ENCODE data around the gene LRRC18. TPM values are rescaled to one million over a fixed set of nuclear protein-coding genes. Genes with fewer than 3 reads are reported as not detected.

LRRC18 gene
- total and polyA plus RNA-seq, 2 of the 13 experiments (the other 11 are each of a cell fraction or from before 2014, with no cell fraction given), result not detected

DNA sequence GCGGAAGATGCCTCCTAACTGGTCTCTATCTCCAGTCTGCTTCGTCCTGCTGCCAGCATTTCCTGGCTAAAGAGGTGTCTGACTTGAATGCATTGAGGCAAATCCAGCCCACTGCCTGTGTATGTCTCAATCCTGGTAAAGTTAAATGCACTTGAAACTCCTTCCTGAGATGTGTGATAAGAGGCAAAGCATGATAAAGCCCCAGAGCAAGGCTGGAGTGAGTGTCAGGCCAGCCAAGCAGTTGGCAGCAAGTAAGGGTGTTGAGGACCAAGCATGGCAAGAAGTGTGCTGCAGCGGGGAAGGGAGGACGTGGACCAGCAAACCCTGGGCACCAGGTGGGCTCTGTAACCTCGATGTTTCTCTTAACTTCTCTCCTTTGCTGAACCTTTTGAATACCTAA lies 29.1 kb downstream of the LRRC18 start:
- Histone ChIP-seq H3K79me2 (ENCODE audit: insufficient read depth, low read length) (no peaks in the 10 kb centered on the region), H3K9ac (ENCODE audit: insufficient read depth, low read depth, low read length) (no peak overlapping the region), H3K4me3 (replicated peaks in 1 of 3; ENCODE audit: insufficient read depth in 1 of 3, low read depth in 2 of 3, low read length in 3 of 3) (no peak overlapping the region), H3K4me2 (ENCODE audit: low read depth, low read length) (no peak overlapping the region), H3K36me3 (replicated peaks in 1 of 2; ENCODE audit: control insufficient read depth in 1 of 2, insufficient read depth in 2 of 2, low read length in 2 of 2) (no peaks in the 10 kb centered on the region), H3K4me1 (ENCODE audit: insufficient read depth, low read length) (no peaks in the 10 kb centered on the region), H3K9me3 (ENCODE audit: low read length) (no peaks in the 10 kb centered on the region), H3K27me3 (ENCODE audit: control insufficient read depth in 1 of 2, insufficient read depth in 2 of 2, low read length in 2 of 2) (peaks cover 0 to 9% of the 10 kb centered on the region in 2 experiments; a peak in 1 of 5 replicates), H3K27ac (ENCODE audit: extremely low read length, insufficient read depth, low read length) (no peak overlapping the region), H2AFZ (ENCODE audit: low read length) (no peak overlapping the region), H4K20me1 (ENCODE audit: insufficient read depth, low read length) (no peaks in the 10 kb centered on the region)
- DNase-seq (ENCODE audit: low spot score) (no peak), ATAC-seq (no peak), FAIRE-seq (no peak)
- WGBS (ENCODE audit: low lambda C conversion rate), result 32% methylated on average over 5 of the region's 5 CpGs
- CTCF ChIA-PET (ENCODE audit: low intra/inter-chr PET ratio, low total read pairs), result no interaction called here
- POLR2A ChIA-PET, result no interaction called here
- intact Hi-C loops (cut with micrococcal nuclease; ENCODE audit: unreplicated experiment), result no loop called here
- no TSS peak for BruUV-seq (replicated peaks)
- TF ChIP-seq, protein P1, sequence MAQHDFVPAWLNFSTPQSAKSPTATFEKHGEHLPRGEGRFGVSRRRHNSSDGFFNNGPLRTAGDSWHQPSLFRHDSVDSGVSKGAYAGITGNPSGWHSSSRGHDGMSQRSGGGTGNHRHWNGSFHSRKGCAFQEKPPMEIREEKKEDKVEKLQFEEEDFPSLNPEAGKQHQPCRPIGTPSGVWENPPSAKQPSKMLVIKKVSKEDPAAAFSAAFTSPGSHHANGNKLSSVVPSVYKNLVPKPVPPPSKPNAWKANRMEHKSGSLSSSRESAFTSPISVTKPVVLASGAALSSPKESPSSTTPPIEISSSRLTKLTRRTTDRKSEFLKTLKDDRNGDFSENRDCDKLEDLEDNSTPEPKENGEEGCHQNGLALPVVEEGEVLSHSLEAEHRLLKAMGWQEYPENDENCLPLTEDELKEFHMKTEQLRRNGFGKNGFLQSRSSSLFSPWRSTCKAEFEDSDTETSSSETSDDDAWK (CRISPR knock-in tag; IDR thresholded peaks at IDR 0.05), result no peak
- TF ChIP-seq REXO4 (CRISPR knock-in tag; IDR thresholded peaks at IDR 0.05; ENCODE audit: borderline replicate concordance), result no peak
- TF ChIP-seq POLR2AphosphoS2 (IDR thresholded peaks at IDR 0.05; ENCODE audit: low read depth, low read length), result no peak
- TF ChIP-seq ZNF282 (IDR thresholded peaks at IDR 0.05; ENCODE audit: partially characterized antibody), result no peak
- TF ChIP-seq, protein P2, sequence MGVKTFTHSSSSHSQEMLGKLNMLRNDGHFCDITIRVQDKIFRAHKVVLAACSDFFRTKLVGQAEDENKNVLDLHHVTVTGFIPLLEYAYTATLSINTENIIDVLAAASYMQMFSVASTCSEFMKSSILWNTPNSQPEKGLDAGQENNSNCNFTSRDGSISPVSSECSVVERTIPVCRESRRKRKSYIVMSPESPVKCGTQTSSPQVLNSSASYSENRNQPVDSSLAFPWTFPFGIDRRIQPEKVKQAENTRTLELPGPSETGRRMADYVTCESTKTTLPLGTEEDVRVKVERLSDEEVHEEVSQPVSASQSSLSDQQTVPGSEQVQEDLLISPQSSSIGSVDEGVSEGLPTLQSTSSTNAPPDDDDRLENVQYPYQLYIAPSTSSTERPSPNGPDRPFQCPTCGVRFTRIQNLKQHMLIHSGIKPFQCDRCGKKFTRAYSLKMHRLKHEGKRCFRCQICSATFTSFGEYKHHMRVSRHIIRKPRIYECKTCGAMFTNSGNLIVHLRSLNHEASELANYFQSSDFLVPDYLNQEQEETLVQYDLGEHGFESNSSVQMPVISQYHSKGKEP (CRISPR knock-in tag; IDR thresholded peaks at IDR 0.05), result no peak
- TF ChIP-seq ZNF570 (CRISPR knock-in tag; IDR thresholded peaks at IDR 0.05; ENCODE audit: borderline replicate concordance), result no peak
- TF ChIP-seq ZFP36 (IDR thresholded peaks at IDR 0.05; ENCODE audit: borderline replicate concordance, low read depth, low read length, partially characterized antibody), result no peak
- TF ChIP-seq, protein P3, sequence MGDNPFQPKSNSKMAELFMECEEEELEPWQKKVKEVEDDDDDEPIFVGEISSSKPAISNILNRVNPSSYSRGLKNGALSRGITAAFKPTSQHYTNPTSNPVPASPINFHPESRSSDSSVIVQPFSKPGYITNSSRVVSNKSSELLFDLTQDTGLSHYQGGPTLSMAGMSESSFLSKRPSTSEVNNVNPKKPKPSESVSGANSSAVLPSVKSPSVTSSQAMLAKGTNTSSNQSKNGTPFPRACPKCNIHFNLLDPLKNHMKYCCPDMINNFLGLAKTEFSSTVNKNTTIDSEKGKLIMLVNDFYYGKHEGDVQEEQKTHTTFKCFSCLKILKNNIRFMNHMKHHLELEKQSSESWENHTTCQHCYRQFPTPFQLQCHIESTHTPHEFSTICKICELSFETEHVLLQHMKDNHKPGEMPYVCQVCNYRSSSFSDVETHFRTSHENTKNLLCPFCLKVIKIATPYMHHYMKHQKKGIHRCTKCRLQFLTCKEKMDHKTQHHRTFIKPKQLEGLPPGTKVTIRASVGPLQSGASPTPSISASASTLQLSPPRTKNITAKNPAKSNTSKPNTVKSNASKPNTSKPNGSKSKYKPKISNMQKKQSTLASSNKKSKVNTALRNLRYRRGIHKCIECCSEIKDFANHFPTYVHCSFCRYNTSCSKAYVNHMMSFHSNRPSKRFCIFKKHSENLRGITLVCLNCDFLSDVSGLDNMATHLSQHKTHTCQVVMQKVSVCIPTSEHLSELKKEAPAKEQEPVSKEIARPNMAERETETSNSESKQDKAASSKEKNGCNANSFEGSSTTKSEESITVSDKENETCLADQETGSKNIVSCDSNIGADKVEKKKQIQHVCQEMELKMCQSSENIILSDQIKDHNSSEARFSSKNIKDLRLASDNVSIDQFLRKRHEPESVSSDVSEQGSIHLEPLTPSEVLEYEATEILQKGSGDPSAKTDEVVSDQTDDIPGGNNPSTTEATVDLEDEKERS (CRISPR knock-in tag; IDR thresholded peaks at IDR 0.05), result no peak
- TF ChIP-seq ZNF891 (CRISPR knock-in tag; IDR thresholded peaks at IDR 0.05), result no peak
- no peak for TF ChIP-seq FOXK2 (IDR thresholded peaks at IDR 0.05)
- TF ChIP-seq SNRNP70 (IDR thresholded peaks at IDR 0.05; ENCODE audit: low read depth, low read length), result no peak
- TF ChIP-seq, protein P4, sequence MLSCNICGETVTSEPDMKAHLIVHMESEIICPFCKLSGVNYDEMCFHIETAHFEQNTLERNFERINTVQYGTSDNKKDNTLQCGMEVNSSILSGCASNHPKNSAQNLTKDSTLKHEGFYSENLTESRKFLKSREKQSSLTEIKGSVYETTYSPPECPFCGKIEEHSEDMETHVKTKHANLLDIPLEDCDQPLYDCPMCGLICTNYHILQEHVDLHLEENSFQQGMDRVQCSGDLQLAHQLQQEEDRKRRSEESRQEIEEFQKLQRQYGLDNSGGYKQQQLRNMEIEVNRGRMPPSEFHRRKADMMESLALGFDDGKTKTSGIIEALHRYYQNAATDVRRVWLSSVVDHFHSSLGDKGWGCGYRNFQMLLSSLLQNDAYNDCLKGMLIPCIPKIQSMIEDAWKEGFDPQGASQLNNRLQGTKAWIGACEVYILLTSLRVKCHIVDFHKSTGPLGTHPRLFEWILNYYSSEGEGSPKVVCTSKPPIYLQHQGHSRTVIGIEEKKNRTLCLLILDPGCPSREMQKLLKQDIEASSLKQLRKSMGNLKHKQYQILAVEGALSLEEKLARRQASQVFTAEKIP (CRISPR knock-in tag; IDR thresholded peaks at IDR 0.05; ENCODE audit: borderline replicate concordance), result no peak
- no peak for TF ChIP-seq ZNF614 (CRISPR knock-in tag; IDR thresholded peaks at IDR 0.05; ENCODE audit: borderline replicate concordance)
- TF ChIP-seq FOSL1 (CRISPR knock-in tag; IDR thresholded peaks at IDR 0.05; ENCODE audit: borderline replicate concordance), result no peak
- TF ChIP-seq ZSCAN12 (CRISPR knock-in tag; IDR thresholded peaks at IDR 0.05), result no peak
- TF ChIP-seq RFX1 (IDR thresholded peaks at IDR 0.05), result no peak
- in situ Hi-C loops (cut with HindIII; ENCODE audit: extremely low pct_ligation_motif_present, low pct_unique_long_range_greater_than_20kb), result no loop called here
